GM23338 (cell line): ENCODE data around the gene TMEM178B. TPM values are rescaled to one million over a fixed set of nuclear protein-coding genes. Genes with fewer than 3 reads are reported as not detected.

Source experiments
- ATAC-seq: fragments of 200-7000 bp; cut with Tn5 transposase; 3 replicates; pipeline ENCODE4 v1.9.1; 2020
- DNase-seq: peaks from one replicate; pipeline ENCODE4 v3.0.0-alpha.2; 2015; ENCODE audit warnings: low spot score
- H2AFZ ChIP-seq: fragments of 200-600 bp; sonication (generic); 2 replicates; pipeline ENCODE4 v1.8.0; 2016; ENCODE audit warnings: antibody characterized with exemption, mild to moderate bottlenecking, moderate library complexity
- H3F3A ChIP-seq: fragments of 200-600 bp; sonication (generic); replicated peaks from 2 replicates; pipeline ENCODE4 v1.8.0; 2017; ENCODE audit warnings: antibody characterized with exemption, mixed run types, low read depth
- H3K27ac ChIP-seq: fragments of 200-600 bp; sonication (generic); 2 replicates; pipeline ENCODE4 v1.6.1; 2016; ENCODE audit warnings: low read depth
- H3K27me3 ChIP-seq: fragments of 200-600 bp; sonication (generic); 2 replicates; pipeline ENCODE4 v1.8.0; 2016; ENCODE audit warnings: mild to moderate bottlenecking, mixed run types, moderate library complexity; ENCODE audit not compliant: insufficient read depth
- H3K36me3 ChIP-seq: fragments of 200-600 bp; sonication (generic); 2 replicates; pipeline ENCODE4 v1.8.0; 2016; ENCODE audit warnings: mild to moderate bottlenecking; ENCODE audit not compliant: insufficient read depth
- H3K4me1 ChIP-seq: fragments of 200-600 bp; sonication (generic); 2 replicates; pipeline ENCODE4 v1.8.0; 2016; ENCODE audit warnings: mild to moderate bottlenecking, moderate library complexity; ENCODE audit not compliant: insufficient read depth
- H3K4me2 ChIP-seq: fragments of 200-600 bp; sonication (generic); 2 replicates; pipeline ENCODE4 v1.7.1; 2017; ENCODE audit warnings: mixed run types
- H3K4me3 ChIP-seq: fragments of 200-600 bp; sonication (generic); 2 replicates; pipeline ENCODE4 v1.6.1; 2016; ENCODE audit warnings: mixed run types
- H3K79me2 ChIP-seq: fragments of 200-600 bp; sonication (generic); replicated peaks from 2 replicates; pipeline ENCODE4 v1.8.0; 2017; ENCODE audit warnings: mild to moderate bottlenecking; ENCODE audit not compliant: insufficient read depth
- H3K9me2 ChIP-seq: fragments of 200-600 bp; sonication (generic); 2 replicates; pipeline ENCODE4 v1.8.0; 2017; ENCODE audit not compliant: insufficient read depth
- H4K20me1 ChIP-seq: fragments of 200-600 bp; sonication (generic); replicated peaks from 2 replicates; pipeline ENCODE4 v1.8.0; 2017; ENCODE audit warnings: mild to moderate bottlenecking; ENCODE audit not compliant: insufficient read depth
- H3K27ac Mint-ChIP-seq: 2 replicates; pipeline ENCODE4 v1.8.0; 2020; ENCODE audit warnings: inconsistent platforms, mild to moderate bottlenecking, moderate library complexity, mixed read lengths
- H3K27me3 Mint-ChIP-seq: 3 replicates; pipeline ENCODE4 v1.8.0; 2022; ENCODE audit warnings: low read depth, mild to moderate bottlenecking, moderate library complexity, mixed read lengths, inconsistent platforms; ENCODE audit not compliant: insufficient read depth, poor library complexity
- H3K36me3 Mint-ChIP-seq: 3 replicates; pipeline ENCODE4 v1.8.0; 2021; ENCODE audit warnings: low read depth, mild to moderate bottlenecking, inconsistent platforms, moderate library complexity, mixed read lengths
- H3K4me1 Mint-ChIP-seq: 3 replicates; pipeline ENCODE4 v1.8.0; 2020; ENCODE audit warnings: mild to moderate bottlenecking, inconsistent platforms, mixed read lengths
- H3K4me3 Mint-ChIP-seq: 3 replicates; pipeline ENCODE4 v1.8.0; 2021; ENCODE audit warnings: moderate library complexity, mild to moderate bottlenecking, inconsistent platforms, mixed read lengths
- H3K9me3 Mint-ChIP-seq: 3 replicates; pipeline ENCODE4 v1.8.0; 2020; ENCODE audit warnings: moderate library complexity, mild to moderate bottlenecking, inconsistent platforms, mixed read lengths
- CREB1 ChIP-seq: fragments of 250-450 bp; sonication (Bioruptor Pico); IDR thresholded peaks from 2 replicates; pipeline ENCODE4 v1.5.0; 2020; ENCODE audit warnings: low read depth, mild to moderate bottlenecking, moderate library complexity
- ETS1 ChIP-seq: IDR thresholded peaks from 2 replicates; pipeline ENCODE4 v1.6.1; 2016; ENCODE audit warnings: antibody characterized with exemption
- EZH2 ChIP-seq: fragments of 200-600 bp; sonication (generic); IDR thresholded peaks from one replicate; pipeline ENCODE4 v1.8.0; 2017; ENCODE audit warnings: antibody characterized with exemption, mild to moderate bottlenecking, low read depth; ENCODE audit not compliant: unreplicated experiment
- EZH2phosphoT487 ChIP-seq: fragments of 200-600 bp; sonication (generic); IDR thresholded peaks from one replicate; pipeline ENCODE4 v1.8.1; 2018; ENCODE audit warnings: antibody characterized with exemption; ENCODE audit not compliant: unreplicated experiment
- ZNF114 ChIP-seq: fragments of 250-450 bp; sonication (Bioruptor Pico); IDR thresholded peaks from 2 replicates; pipeline ENCODE4 v1.5.0; 2020; ENCODE audit warnings: mild to moderate bottlenecking, moderate library complexity
- ZNF331 ChIP-seq: fragments of 250-450 bp; sonication (Bioruptor Pico); IDR thresholded peaks from 2 replicates; pipeline ENCODE4 v1.5.0; 2020; ENCODE audit warnings: low read depth, mild to moderate bottlenecking, moderate library complexity
- ZNF462 ChIP-seq: fragments of 250-450 bp; sonication (Bioruptor Pico); IDR thresholded peaks from 2 replicates; pipeline ENCODE4 v1.5.0; 2020; ENCODE audit warnings: mild to moderate bottlenecking, moderate library complexity
- polyA plus RNA-seq: library from polyadenylated mRNA; unstranded; fragments of >200 nt; fragmentation: Nextera tagmentation; extraction: Ambion mirVana; gene quantifications from 2 replicates; pipeline ENCODE4 v1.2.1, GENCODE V29; 2016
- total RNA-seq: library from RNA; depleted of rRNA; stranded (reverse); fragments of >200 nt; shearing (Covaris generic); gene quantifications from 2 replicates; pipeline ENCODE4 v1.2.3, GENCODE V29; 2014

TMEM178B gene
- total and polyA plus RNA-seq, 2 experiments from 2014 or later: 4.9 to 15.6 TPM

GRCh38 chr7:141232286-141233051, 158.6 kb downstream of the TMEM178B start (continued):
- no peak for TF ChIP-seq ZNF462 (CRISPR knock-in tag)

- Histone ChIP-seq H3K4me2 (no peak overlapping the region), H3K27me3 (no peaks in the 10 kb centered on the region), H3K79me2 (peaks cover 7% of the 10 kb centered on the region; the same call in 1 of the 2 replicates), H3K27ac (no peak overlapping the region), H3K4me1 (peaks cover 40% of the 10 kb centered on the region), H3F3A (no peaks in the 10 kb centered on the region), H2AFZ (no peak overlapping the region), H3K9me2 (0 out of 2 replicates have a peak, but pooled peaks cover 1% of the 10 kb centered on the region), H3K36me3 (no peaks in the 10 kb centered on the region), H3K4me3 (no peak overlapping the region), H4K20me1 (peaks cover 8% of the 10 kb centered on the region; the same call in 1 of the 2 replicates)
- no peaks in the 10 kb centered on the region for H3K36me3 Mint-ChIP-seq
- no peaks in the 10 kb centered on the region for H3K9me3 Mint-ChIP-seq
- H3K4me3 Mint-ChIP-seq: no peak overlapping the region
- peaks cover 5% of the 10 kb centered on the region for H3K27me3 Mint-ChIP-seq
- peaks cover 41% of the 10 kb centered on the region for H3K4me1 Mint-ChIP-seq
- DNase-seq: no peak
- 0 out of 2 replicates have a peak overlapping the region, but pooled peaks have one; percentile 30 for H3K27ac Mint-ChIP-seq
- ATAC-seq: no peak
- no peak for TF ChIP-seq EZH2phosphoT487
- TF ChIP-seq EZH2: no peak
- no peak for TF ChIP-seq ZNF114 (CRISPR knock-in tag)
- TF ChIP-seq ZNF331 (CRISPR knock-in tag): no peak
- TF ChIP-seq ETS1: no peak
- no peak for TF ChIP-seq CREB1
These were observed 160.7 kb downstream of the TMEM178B start for GRCh38 chr7:141234335-141235105.
